Activated CD8-positive, alpha-beta memory T cell treated with anti-CD3 and anti-CD28 coated beads, Interleukin-2, amount 50 U/mL, for 1 hour (primary cell): ENCODE results near the gene GABRD.
"Not testable (repeated sequence)": the region's sequence is repeated elsewhere in the genome, so short reads cannot be mapped to it uniquely, and the experiment has no call there.

Source experiments
- DNase-seq: peaks from one replicate; pipeline ENCODE4 v3.0.0-alpha.2; 2020; ENCODE audit errors: extremely low read depth

Gene GABRD

GRCh38 chr1:2019172-2019543 is at the start of gene GABRD:
Gene GABRD (plus strand): TSS chr1:2019345. CDS start chr1:2019424, 79 bp downstream.
- DNase-seq: no peak

- DNase-seq: no peak
Observed at GRCh38 chr1:1969505-1969900, 49.6 kb upstream of the GABRD start.

- no peak for DNase-seq
Observed at GRCh38 chr1:1969953-1970716, 49.0 kb upstream of the GABRD start.

- no peak for DNase-seq
Observed at GRCh38 chr1:1971017-1971416, 48.1 kb upstream of the GABRD start.

- no peak for DNase-seq
Observed at GRCh38 chr1:1971688-1972087, 47.5 kb upstream of the GABRD start.

GRCh38 chr1:1972976-1973715 is 46.0 kb upstream of the GABRD start:
- no peak for DNase-seq

- no peak for DNase-seq
Observed at GRCh38 chr1:1973716-1974642, 45.2 kb upstream of the GABRD start.

GRCh38 chr1:1974834-1975233 is 44.3 kb upstream of the GABRD start:
- no peak for DNase-seq

- DNase-seq: no peak
Observed at GRCh38 chr1:1975535-1975934, 43.6 kb upstream of the GABRD start.

- DNase-seq: no peak
Observed at GRCh38 chr1:1976031-1976430, 43.1 kb upstream of the GABRD start.

- DNase-seq: no peak
Observed at GRCh38 chr1:1978108-1978507, 41.0 kb upstream of the GABRD start.

- not testable (repeated sequence) for DNase-seq
Observed at GRCh38 chr1:1978690-1979481, 40.3 kb upstream of the GABRD start.

GRCh38 chr1:1979482-1980165 is 39.5 kb upstream of the GABRD start:
- no peak for DNase-seq

- no peak for DNase-seq
Observed at GRCh38 chr1:1980467-1981141, 38.5 kb upstream of the GABRD start.

GRCh38 chr1:1981142-1981500 is 38.0 kb upstream of the GABRD start:
- no peak for DNase-seq

GRCh38 chr1:1981631-1982327 is 37.4 kb upstream of the GABRD start:
- not testable (repeated sequence) for DNase-seq

GRCh38 chr1:1982379-1983232 is 36.5 kb upstream of the GABRD start:
- no peak for DNase-seq

GRCh38 chr1:1984560-1985070 is 34.5 kb upstream of the GABRD start:
- no peak for DNase-seq
